Muscle of arm (tissue), 12 donors: ENCODE measurements around the gene SKIDA1. TPM values are rescaled to one million over a fixed set of nuclear protein-coding genes. Genes with fewer than 3 reads are reported as not detected.
A peak's percentile ranks its signal among the peaks of the same experiment; 100 is the strongest.

Source experiments
- DNase-seq: peaks from one replicate; pipeline ENCODE4 v3.0.0-alpha.2; 2013
- polyA plus RNA-seq, 12 donors: library from polyadenylated mRNA; unstranded; fragments of 120-200 nt; gene quantifications; one replicate each; pipeline ENCODE4 v1.2.1, GENCODE V29; 2013; ENCODE audit not compliant: insufficient read length in 12 of 12

SKIDA1 gene
- polyA plus RNA-seq, 12 donors, result 1.6 to 3.6 (median 2.5) TPM; not detected in 1

DNA sequence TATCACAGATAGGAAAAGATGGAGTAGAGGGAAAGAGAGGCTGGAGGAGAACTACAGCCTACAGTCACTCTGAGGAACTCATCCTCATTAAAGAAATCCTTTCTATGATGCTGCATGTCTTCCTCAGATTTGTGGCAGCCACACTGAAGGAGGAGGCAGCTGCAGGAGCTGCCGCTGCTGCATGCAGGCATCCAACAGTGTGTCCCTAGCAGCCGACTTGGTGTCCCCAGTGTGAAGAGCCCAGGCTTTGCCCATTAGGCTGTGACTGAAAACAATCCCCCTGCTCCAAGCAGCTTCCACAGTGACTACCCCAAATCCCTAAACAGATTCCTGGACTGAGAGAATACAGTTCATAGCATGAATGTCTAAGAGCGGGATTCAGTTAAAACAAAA is 23.1 kb downstream of the SKIDA1 start:
- DNase-seq, result no peak

DNA sequence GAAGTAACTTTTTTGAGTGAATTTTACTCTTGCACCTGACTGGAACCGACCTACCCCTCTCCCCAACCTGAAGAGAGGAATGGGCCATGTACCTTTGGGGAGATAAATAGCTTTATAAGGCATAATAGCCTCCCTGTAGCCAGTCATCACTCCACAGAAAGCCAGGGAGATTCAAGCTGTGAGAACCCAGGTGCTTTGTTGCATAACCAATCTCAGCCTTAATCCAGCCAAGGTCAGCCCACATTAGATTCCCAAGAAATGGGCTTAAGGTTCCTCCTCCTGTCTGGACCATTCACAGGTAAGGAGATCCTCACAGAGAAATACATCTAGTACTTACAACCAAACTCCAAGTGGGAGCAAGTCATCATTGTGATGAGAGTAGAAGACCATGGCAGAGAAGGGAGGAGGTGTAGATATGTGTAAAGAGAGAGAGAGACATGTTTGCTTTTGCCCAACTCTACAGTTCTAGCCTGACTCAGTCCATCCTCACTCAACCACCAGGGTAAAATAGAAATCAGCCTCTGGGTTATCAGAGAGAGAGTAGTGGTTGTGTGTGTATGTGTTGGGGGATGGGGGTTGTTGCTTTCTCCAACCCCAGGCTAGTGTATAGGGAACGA is 23.6 kb downstream of the SKIDA1 start:
- no peak for DNase-seq

DNA sequence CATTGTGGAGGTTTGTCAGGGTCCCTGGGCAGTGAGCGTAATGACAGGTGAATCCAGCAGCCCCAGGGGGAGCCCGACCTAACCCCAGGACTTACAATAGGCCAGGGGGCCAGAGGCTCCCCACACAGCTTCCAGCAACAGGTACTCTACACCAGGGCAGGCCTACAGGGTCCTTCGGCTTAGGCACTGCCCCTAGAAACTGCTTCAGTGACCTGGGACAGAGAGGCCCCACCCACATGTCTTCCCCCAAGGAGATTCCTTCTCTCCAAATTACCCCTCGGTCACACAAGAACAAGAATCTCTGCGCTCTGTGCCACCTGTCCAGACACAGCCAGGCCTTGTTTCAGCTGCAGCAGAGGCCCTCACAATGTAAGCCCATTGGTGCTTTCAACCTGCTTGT is 24.4 kb downstream of the SKIDA1 start:
- DNase-seq, result no peak

DNA sequence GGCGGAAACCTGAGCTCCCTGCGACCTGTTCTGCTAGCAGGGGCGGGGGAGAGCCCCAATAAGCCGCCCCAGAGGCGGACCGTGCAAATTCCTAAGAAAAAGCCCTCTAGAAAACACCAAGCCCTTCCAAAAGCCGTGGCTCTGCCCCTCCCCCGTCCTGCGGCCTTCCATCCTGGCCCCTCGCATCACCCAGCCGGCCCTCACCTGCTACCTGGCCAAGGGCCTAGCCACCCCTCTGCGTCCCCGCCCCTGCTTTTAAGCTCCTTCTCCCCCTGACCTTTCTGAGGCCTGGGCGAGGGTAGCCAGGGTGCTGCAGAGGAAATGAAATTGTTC is 24.9 kb downstream of the SKIDA1 start:
- DNase-seq, result no peak

DNA sequence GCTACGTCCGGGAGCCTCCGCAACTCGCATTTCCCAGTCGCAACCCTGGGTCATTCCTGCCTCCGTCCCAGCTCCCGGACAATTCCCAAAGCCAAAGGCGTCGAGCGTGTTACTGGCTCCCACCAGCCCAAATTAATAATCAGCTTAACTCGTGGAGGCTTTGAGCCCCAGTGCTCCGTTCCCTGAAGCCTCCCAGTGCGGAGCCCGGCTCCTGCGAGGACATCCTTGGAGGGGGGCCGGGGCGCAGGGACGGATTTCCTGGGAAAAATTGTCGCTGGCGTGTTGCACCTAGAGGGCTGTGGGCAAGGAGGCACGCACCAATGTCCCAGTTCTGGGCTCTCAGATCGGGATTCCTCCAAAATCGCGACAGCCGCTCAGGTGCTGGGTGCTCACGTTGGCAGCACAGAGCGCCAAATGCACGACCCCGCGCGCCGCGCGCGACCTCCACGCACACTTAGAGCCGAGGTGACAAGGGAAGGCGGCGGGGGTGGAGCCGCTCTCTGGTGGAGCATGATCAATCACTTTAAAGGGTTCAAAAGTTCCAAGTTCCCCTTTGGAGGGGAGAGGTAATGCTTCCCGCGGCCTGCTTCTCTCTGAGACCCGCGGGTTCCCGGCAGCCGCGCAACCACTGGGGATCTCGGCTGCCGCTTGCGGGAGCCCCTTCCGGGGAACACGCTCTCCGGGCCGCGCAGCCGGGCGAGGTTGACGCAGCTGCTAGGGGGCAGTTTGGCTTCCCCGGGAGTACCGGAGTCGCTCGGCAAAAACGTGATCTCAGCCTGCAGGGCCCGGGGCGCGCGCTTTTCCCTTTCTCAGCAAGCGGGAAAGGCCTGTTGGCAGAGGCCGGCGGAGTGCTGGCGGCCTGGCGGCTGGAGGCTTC is 25.5 kb downstream of the SKIDA1 start:
- no peak for DNase-seq

DNA sequence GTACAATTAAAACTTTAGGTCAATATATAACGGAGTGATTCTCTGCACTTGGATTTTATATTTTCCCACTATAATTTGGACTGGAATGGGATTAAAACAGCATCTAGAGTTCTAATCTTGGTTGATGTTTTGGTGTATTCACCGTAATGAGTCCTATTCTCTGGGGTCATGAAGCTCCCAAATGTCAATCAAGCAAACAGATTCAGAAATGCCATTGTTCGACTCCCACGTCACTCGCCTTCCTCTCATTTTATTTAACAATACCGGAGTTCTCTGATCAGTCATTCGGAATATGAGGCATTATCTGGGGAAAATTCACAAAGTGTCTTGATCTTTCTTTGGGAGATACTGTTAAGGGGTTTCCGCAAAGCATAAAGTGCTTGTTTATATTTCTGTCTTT is 26.5 kb downstream of the SKIDA1 start:
- DNase-seq, result no peak

DNA sequence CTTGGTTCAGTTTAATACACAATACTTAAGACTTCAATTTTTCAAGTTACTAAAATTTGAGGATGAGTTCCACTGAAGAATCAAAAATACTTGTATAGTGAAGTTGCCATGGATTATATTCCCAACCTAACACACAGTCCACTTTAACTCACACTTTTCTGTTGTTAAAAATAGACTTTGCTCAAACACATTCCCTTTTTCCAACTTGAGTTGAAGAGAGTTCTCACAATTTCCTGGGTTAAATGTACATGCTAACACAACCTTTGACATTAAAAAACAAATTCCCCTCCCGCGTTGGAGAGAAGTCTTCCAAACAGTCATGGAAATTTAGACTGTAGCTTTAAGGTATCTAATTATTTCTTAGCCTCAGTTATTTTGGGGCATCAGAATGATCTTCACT is 27.1 kb downstream of the SKIDA1 start:
- DNase-seq, result no peak

DNA sequence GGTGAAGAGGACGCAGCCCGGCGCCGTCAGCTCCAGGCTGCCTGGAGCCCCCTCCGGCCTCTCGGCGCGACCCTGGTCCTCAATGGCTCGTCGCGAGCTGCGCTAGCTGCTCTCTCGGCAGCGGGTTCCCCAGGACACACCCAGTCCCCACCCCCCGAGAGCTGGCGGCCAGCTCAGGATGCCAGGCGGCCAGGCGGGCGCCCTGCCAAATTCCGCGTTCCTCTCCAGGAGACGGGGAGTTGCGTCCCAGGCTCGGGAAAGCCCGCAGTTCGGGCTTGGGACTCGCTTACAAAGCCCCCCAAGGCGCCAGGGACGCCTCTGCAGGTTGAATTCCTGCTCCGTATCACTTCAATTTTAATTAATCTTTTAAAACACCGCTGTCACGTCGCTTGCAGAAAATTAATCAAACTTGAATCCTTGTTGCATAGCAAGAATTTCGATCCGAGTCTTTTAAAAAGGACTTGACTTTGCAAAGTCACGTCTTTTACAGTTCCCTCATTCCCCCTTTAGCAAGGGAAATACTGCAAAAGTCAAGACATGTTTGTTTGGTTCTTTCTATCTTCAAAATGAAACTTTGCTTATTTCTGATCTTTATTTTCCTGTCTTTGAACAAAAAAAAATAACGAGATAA is 28.2 kb downstream of the SKIDA1 start:
- DNase-seq, result peak; percentile 88

DNA sequence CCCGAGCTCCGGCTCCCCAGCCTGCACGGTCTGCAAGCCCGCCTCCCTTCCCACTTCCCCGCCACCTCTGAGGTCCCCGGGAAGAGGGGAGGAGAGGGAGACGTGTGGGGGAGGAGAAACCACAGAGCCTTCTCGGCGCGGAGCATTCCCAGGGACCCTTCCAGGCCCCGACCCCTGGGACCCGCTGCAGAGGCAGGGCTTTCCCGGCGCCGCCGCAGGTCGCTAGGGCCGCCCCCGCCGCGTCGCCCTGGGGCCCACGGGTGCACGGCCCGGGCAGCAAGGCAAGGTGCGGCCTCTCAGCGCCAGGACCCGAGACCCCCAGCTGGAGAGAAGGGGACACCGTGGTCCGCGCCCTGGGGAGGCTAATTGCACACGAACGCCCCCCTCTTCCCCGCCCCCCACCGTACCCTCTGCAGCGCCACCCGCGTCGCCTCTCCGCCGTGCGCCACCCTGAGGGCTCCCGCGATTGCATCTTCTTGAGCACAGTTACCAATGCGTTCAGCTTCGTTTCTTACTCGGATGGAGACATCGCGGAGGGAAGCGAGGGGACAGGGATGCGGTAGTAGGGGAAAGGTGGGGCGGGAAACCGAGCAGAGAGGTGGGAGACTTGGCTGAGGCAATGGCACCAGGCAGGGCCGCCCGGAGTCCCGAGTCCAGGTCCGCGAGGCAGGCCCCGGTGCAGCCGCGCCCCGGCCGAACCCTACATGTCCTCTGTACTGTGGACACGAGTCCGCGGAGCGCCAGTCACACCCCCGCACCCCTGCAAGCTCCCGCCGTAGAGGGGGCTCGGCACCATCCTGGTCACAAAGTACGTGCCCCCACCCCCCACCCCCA is 28.9 kb downstream of the SKIDA1 start:
- no peak for DNase-seq

DNA sequence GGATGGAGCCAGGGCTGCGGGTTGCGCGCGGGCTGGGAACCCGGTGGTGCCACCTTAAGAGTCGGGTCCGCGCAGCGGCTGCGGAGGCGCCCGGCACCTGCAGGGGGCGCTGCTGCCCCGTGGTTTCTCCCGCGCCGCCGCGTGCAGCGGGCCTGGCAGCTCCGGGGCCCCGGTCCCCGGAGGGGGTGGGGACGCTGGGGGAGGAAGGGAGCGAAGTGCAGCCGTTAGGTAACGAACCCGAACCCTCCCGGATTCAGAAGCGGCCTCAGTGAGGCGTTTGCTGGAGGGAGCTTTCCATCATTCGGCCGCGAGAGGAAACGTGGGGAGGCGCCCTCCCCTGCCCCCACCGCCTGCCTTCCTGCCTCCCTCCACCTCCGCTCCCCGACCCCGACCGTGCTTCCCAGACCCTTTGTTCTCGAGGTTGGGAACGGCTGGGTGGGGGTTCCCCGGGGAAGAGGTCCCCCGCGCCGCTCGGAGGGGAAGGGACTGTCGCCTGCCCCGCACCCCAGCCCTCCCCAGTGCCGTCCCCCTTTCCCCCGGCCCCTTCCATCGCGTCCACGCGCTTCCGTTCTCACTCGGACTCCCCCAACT is 29.6 kb downstream of the SKIDA1 start:
- DNase-seq, result peak; percentile 91

DNA sequence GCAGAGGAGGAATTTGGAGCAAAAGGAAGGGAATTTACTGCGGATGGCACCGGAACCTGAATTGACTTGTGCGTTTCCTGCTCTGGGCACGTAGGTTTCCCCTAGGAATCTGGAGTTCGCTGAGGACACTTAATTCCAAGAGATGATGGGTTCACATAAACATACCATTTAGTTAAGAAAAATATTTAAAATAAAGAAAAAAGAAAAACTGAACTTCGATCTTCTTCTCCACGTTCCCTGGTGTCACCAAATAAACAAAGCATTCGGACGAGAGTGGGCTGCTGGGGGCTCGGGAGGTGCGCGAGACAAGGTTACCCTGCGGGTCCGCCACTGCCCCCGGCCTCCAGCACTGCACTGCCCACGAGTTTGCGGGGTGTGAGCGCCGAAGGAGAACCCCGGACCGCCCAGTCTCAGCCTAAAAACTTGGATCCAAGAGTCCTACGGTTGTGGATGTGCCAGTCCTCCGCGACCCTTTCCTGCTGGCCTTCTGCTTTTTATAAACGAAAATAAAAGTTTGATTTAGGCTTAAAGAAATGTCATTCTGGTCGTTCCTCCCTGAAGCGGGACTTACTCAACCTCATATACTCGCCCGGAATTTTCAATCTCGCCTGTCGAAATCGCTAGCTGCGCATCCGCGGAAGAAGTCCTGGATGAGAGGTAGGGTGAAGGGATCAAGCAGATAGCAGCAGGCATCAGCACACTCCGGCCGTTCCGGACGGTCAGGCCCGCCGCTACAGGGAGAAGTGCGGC is 30.3 kb downstream of the SKIDA1 start:
- peak; percentile 75 for DNase-seq

DNA sequence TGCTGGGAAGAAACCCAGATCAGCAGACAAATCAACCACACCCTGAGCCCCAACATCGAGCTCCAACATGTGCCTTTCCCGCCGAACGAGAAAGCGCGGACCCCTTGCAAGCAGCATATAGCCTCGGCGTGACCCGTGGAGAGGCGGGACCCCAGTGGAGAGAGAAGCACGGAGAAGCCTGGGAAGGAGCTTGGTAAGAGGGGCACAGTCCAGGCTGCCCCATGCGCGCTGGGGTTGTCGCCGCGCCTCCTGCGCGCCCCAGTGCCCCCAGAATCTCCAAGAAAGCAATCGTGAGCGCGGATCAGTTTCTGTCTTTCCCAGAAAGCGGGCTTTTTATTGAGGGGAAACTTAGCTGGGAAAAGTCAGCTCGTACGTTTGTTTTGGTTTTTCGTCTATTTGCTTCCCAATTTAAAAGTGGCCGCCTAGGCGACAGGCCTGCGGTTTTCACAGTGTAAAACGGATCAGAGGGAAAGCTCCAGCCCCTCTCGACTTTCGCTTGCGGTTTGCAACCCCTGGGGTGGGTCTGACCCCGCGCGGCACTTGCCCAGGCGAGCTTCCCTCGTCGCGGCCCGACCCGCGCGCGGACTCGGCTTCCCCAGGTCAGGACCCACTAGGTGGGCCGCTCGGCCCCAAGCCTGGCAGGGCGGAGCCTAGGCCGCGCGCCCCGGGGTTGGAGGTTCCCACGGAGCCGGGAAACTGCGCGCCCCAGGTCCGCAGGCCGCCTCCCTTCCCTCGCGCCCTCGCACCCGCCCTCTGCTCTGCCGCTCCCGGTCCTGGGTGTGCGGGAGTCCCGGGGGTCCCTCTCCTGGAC is 31.1 kb downstream of the SKIDA1 start:
- DNase-seq, result peak; percentile 57

DNA sequence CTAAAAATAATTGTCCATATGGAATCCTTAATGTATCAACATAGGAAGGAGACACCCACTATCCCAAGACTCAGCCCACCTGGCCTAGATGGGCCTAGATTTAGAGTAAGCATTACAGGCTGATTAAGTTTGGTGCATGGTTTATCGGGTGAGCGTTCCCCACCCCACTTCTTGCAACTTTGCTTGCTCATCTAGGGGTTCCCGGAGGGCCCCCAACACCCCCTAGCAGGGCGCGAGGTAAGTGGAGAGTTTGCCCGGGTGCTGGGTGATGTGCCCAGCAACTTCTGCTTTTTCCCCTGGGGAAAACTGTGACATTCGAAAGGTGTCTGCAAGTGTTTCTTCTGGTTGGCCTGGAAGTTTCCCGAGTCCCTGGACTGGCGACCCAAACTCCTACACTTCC is 31.7 kb downstream of the SKIDA1 start:
- DNase-seq, result no peak

DNA sequence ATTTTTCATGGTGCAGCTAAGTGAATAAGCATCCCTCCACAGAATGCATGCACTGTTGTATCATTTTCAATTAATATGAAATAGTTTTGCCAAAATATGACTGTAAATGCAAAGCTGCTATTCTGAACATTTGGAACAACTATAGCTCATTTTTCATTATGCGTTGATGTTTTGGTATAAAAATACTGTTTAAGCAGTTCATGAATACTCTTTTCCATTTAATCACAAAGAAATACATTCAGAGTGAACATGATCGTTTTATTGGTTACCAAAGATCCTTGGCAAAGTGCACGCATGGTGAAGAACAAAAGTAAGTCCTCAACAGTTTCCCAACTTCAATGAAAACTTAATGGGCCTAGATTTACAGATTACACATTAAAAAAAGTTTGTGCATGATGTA is 33.1 kb downstream of the SKIDA1 start:
- DNase-seq, result peak; percentile 36

DNA sequence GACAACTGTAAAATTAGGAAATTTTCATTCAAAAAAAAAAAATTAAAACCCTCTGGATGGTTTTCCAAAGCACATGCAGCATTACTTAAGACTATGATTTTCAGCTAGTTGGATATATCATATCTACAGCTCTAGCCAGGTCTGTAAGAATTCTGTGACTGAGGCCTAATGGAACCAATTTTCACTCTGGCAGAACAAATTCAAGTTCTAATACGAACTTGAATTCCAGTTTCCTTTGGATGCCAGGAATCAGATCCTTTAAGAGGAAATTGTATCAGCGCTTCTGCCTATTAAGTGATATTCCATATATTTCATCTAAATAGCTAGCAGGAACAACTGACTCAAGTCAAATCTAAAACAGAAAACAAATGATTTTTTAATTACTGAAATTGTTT is 34.8 kb downstream of the SKIDA1 start:
- DNase-seq, result no peak

DNA sequence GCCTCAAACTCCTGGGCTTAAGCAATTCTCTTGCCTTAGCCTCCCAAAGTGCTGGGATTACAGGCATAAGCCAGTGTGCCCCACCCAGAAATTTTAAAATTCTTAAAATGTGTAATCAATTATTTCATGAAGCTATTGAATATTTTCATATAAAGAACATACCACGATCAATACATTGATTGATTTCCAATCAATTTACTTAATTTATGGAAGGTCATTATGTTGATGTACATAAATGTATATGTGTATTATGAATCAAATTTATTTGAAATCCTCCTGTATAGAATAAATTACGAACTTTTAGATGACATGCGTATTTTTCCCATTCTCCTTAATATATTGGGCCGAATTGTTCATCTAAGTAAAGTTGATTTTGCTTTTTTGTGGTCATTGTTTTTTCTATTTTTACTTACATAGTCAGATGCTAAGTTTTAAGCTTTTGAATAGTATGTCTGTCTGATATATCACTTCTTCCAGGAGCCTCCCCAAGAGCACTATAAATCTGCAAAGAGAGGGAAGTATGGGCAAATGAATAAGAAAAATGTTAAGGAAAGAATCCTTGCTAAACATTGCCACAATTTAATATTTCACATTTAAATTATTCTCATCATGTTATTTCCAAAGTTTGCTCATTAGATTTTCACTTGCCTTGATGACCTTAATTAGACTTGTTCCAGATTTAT is 35.3 kb downstream of the SKIDA1 start:
- DNase-seq, result no peak

DNA sequence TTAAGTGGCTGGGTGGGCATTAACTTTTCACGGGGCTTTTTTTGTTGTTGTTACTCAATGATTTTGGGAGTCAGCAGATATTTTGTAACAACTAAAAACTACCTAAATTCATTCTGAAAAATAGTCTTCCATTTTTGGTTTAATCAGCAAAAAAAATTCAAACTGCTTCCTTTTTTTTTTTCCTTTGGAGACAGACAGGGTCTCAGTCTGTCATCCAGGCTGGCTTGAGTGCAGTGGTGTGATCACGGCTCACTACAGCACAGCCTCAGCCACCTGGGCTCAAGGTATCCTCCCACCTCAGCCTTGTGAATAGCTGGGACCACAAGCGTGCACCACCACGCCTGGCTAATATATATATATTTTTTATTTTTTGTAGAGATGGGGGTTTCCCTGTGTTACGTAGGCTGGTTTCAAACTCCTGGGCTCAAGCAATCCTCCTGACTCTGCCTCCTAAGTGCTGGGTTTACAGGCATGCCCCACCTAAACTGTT is 36.5 kb downstream of the SKIDA1 start:
- no peak for DNase-seq

DNA sequence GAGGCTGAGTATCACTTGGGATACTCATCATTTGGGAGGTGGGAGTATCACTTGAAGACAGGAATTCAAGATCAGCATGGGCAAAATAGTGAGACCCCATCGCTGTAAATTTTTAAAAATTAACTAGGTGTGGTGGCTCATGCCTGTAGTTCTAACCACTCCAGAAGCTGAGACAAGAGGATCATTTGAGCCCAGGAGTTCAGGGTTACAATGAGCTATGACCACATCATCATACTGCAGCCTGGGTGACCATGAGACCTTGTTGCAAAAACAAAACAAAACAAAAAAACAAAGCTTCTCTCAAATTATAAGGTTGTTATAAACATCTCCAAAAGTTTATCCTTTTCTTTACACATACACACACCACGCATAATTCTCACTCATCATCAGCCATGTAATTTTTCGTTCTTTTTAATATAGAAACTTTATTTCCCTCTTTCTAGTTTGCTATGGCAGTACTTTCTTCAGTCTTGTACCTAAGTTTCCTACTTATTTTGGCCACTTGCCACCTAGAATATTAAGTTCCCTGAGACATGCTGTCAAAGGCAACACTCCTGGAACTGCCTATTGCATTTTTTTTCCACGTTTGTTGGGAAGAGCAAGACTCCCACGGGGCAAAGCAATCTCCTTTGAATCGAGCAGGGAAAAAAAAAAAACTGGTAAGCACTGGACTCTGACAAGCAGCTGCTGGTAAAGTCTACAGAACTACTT is 37.1 kb downstream of the SKIDA1 start:
- no peak for DNase-seq
